ENCODE data around the gene YAF2. TPM values are rescaled to one million over a fixed set of nuclear protein-coding genes. Genes with fewer than 3 reads are reported as not detected.
A peak's percentile ranks its signal among the peaks of the same experiment; 100 is the strongest.
"Not testable (repeated sequence)": the region's sequence is repeated elsewhere in the genome, so short reads cannot be mapped to it uniquely, and the experiment has no call there.

Gene YAF2
- total and polyA plus RNA-seq, 2 of the 13 experiments (the other 11 are each of a cell fraction or from before 2014, with no cell fraction given) = 8.4 to 11.7 TPM

- TF ChIP-seq HNF1A (IDR thresholded peaks at IDR 0.05; ENCODE audit: low read depth) = no peak
- no peak for TF ChIP-seq HNF1A (CRISPR knock-in tag; IDR thresholded peaks at IDR 0.05; ENCODE audit: borderline replicate concordance)
- TF ChIP-seq SOX13 (IDR thresholded peaks at IDR 0.05) = no peak
- TF ChIP-seq SOX13 (CRISPR knock-in tag; conservative IDR thresholded peaks at IDR 0.05 in 1 of 2, IDR thresholded peaks at IDR 0.05 in 1 of 2) = no peak
- TF ChIP-seq ZNF296 (CRISPR knock-in tag; conservative IDR thresholded peaks at IDR 0.05) = no peak
- no peak for TF ChIP-seq ZNF138 (CRISPR knock-in tag; IDR thresholded peaks at IDR 0.05; ENCODE audit: low read depth)
- no peak for TF ChIP-seq ZNF329 (CRISPR knock-in tag; IDR thresholded peaks at IDR 0.05; ENCODE audit: low read depth)
- TF ChIP-seq HNRNPUL1 (IDR thresholded peaks at IDR 0.05; ENCODE audit: low read depth, low read length) = no peak
- no peak for TF ChIP-seq GLI4 (CRISPR knock-in tag; IDR thresholded peaks at IDR 0.05; ENCODE audit: borderline replicate concordance)
- no peak for TF ChIP-seq ZFP1 (CRISPR knock-in tag; IDR thresholded peaks at IDR 0.05)
Observed at GRCh38 chr12:42235426-42235825, 2.6 kb downstream of the YAF2 start (continued).

- H4K20me1 ChIP-seq (ENCODE audit: insufficient read depth, low read length) = 0 out of 2 replicates have a peak, but pooled peaks cover 2% of the 10 kb centered on the region
- ATAC-seq = no peak
- WGBS (ENCODE audit: low lambda C conversion rate) = 87% methylated on average over 2 of the region's 2 CpGs
- H3K79me2 ChIP-seq (ENCODE audit: insufficient read depth, low read length) = peaks cover 28% of the 10 kb centered on the region
- no peaks in the 10 kb centered on the region for H3K9me3 ChIP-seq (ENCODE audit: low read length)
- ChIA-PET CTCF (ENCODE audit: low intra/inter-chr PET ratio, low total read pairs) (no interaction called here), POLR2A (interaction anchor here (1.4 kb wide), 1 partner anchor 90 kb away, joined by 4 read pairs; the partner anchor contains the start of gene GXYLT1)
- no peak overlapping the region for H2AFZ ChIP-seq (ENCODE audit: low read length)
- no peak overlapping the region for H3K9ac ChIP-seq (ENCODE audit: insufficient read depth, low read depth, low read length)
- no peak overlapping the region for H3K27ac ChIP-seq (ENCODE audit: extremely low read length, insufficient read depth, low read length)
- peak; percentile 65 for DNase-seq (ENCODE audit: low spot score)
- intact Hi-C loops (cut with micrococcal nuclease; ENCODE audit: unreplicated experiment) (loop anchor here (5.0 kb wide), 1 partner anchor 93 kb away; the partner anchor contains the start of gene GXYLT1), in situ Hi-C loops (cut with HindIII; ENCODE audit: extremely low pct_ligation_motif_present, low pct_unique_long_range_greater_than_20kb) (no loop called here)
- FAIRE-seq = peak; percentile 34
- H3K4me3 ChIP-seq (replicated peaks in 1 of 3; ENCODE audit: insufficient read depth in 1 of 3, low read depth in 2 of 3, low read length in 3 of 3) = no peak overlapping the region
- 0 out of 5 replicates have a peak, but pooled peaks cover 0 to 5% of the 10 kb centered on the region in 2 experiments for H3K36me3 ChIP-seq (replicated peaks in 1 of 2; ENCODE audit: control insufficient read depth in 1 of 2, insufficient read depth in 2 of 2, low read length in 2 of 2)
- no peak overlapping the region for H3K4me2 ChIP-seq (ENCODE audit: low read depth, low read length)
- H3K4me1 ChIP-seq (ENCODE audit: insufficient read depth, low read length) = peaks cover 35% of the 10 kb centered on the region
- no TSS peak for BruUV-seq (replicated peaks)
- TF ChIP-seq SUZ12 (IDR thresholded peaks at IDR 0.05; ENCODE audit: low read depth, low read length) = no peak
- peak; percentile 60; the same call in 1 of the 2 replicates for TF ChIP-seq HNF4G (IDR thresholded peaks at IDR 0.05; ENCODE audit: borderline replicate concordance, low read depth, low read length)
- TF ChIP-seq HNF4G (CRISPR knock-in tag; IDR thresholded peaks at IDR 0.05; ENCODE audit: borderline replicate concordance, low read depth) = no peak
- TF ChIP-seq HNF4A (CRISPR knock-in tag; IDR thresholded peaks at IDR 0.05) = peak; percentile 73
- TF ChIP-seq NR2C2 (CRISPR knock-in tag; IDR thresholded peaks at IDR 0.05; ENCODE audit: borderline replicate concordance) = peak; percentile 46; the same call in 1 of the 2 replicates
- H3K27me3 ChIP-seq (ENCODE audit: control insufficient read depth in 1 of 2, insufficient read depth in 2 of 2, low read length in 2 of 2) = no peaks in the 10 kb centered on the region; a peak in 1 of 5 replicates
Observed at GRCh38 chr12:42234970-42235369, 3.1 kb downstream of the YAF2 start.

GRCh38 chr12:42227525-42227924, 10.5 kb downstream of the YAF2 start:
- H3K79me2 ChIP-seq (ENCODE audit: insufficient read depth, low read length); H3K9me3 ChIP-seq (ENCODE audit: low read length); intact Hi-C loops (cut with micrococcal nuclease; ENCODE audit: unreplicated experiment); ATAC-seq; DNase-seq (ENCODE audit: low spot score); H3K4me2 ChIP-seq (ENCODE audit: low read depth, low read length); POLR2A ChIA-PET; FAIRE-seq; BruUV-seq (replicated peaks); H3K4me3 ChIP-seq (replicated peaks in 1 of 3; ENCODE audit: insufficient read depth in 1 of 3, low read depth in 2 of 3, low read length in 3 of 3); CTCF ChIA-PET (ENCODE audit: low intra/inter-chr PET ratio, low total read pairs); H2AFZ ChIP-seq (ENCODE audit: low read length); H3K27ac ChIP-seq (ENCODE audit: extremely low read length, insufficient read depth, low read length); H4K20me1 ChIP-seq (ENCODE audit: insufficient read depth, low read length); H3K36me3 ChIP-seq (replicated peaks in 1 of 2; ENCODE audit: control insufficient read depth in 1 of 2, insufficient read depth in 2 of 2, low read length in 2 of 2); H3K4me1 ChIP-seq (ENCODE audit: insufficient read depth, low read length); H3K27me3 ChIP-seq (ENCODE audit: control insufficient read depth in 1 of 2, insufficient read depth in 2 of 2, low read length in 2 of 2); in situ Hi-C loops (cut with HindIII; ENCODE audit: extremely low pct_ligation_motif_present, low pct_unique_long_range_greater_than_20kb); H3K9ac ChIP-seq (ENCODE audit: insufficient read depth, low read depth, low read length): not testable (repeated sequence)
- WGBS (ENCODE audit: low lambda C conversion rate) = 100% methylated on average over 14 of the region's 30 CpGs

All from HepG2 (cell line).